ENCODE measurements around the gene HLA-DMA.

Gene HLA-DMA

DNA sequence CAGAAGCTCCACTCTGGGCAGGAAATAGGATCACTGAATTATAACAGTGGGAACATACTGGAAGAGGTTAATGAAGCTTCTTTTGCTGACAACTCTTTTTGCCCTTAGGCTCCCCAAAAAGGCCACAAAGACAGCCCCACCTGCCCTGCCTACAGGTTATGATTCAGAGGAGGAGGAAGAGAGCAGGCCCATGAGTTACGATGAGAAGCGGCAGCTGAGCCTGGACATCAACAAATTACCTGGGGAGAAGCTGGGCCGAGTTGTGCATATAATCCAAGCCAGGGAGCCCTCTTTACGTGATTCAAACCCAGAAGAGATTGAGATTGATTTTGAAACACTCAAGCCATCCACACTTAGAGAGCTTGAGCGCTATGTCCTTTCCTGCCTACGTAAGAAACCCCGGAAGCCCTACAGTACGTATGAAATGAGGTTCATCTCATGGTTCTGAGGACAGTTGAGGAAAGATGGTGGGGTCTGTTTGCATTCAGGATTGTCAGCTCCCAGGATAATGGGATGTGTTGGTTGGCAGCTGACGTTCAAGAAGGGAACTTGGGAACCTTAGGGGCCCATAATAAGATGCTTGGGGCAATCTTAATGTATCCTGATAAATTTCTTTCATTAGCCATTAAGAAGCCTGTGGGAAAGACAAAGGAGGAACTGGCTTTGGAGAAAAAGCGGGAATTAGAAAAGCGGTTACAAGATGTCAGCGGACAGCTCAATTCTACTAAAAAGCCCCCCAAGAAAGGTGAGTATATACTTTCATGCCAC lies 27.0 kb upstream of the HLA-DMA start:
- H3K27ac ChIP-seq = peak overlapping the region; percentile 100

DNA sequence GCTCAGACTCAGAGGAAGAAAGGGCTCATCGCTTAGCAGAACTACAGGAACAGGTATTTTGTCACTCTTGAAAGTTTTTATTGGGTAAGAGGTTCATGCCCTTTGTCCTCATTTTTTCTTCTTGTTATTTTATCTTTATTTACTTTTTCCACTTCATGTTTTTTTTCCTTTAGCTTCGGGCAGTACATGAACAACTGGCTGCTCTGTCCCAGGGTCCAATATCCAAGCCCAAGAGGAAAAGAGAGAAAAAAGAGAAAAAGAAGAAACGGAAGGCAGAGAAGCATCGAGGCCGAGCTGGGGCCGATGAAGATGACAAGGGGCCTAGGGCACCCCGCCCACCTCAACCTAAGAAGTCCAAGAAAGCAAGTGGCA lies 25.0 kb upstream of the HLA-DMA start:
- H3K27ac ChIP-seq = peak overlapping the region; percentile 100
- no peak for TF ChIP-seq ZFX (IDR thresholded peaks at IDR 0.05; ENCODE audit: borderline replicate concordance)
- TF ChIP-seq CTCF (IDR thresholded peaks at IDR 0.05) = no peak

More for the DNA sequence above, 27.0 kb upstream of the HLA-DMA start:
- TF ChIP-seq CTCF (IDR thresholded peaks at IDR 0.05) (no peak), ZFX (IDR thresholded peaks at IDR 0.05; ENCODE audit: borderline replicate concordance) (no peak)

GRCh38 chr6:32977272-32977952 lies 24.5 kb upstream of the HLA-DMA start:
- peak overlapping the region; percentile 100 for H3K27ac ChIP-seq
- TF ChIP-seq ZFX (IDR thresholded peaks at IDR 0.05; ENCODE audit: borderline replicate concordance) (no peak), CTCF (IDR thresholded peaks at IDR 0.05) (no peak)

- TF ChIP-seq ZFX (IDR thresholded peaks at IDR 0.05; ENCODE audit: borderline replicate concordance) (no peak), CTCF (IDR thresholded peaks at IDR 0.05) (no peak)
- peak overlapping the region; percentile 100 for H3K27ac ChIP-seq
These were observed 23.6 kb upstream of the HLA-DMA start for GRCh38 chr6:32976334-32977069.

- H3K27ac ChIP-seq = peak overlapping the region; percentile 100
- TF ChIP-seq ZFX (IDR thresholded peaks at IDR 0.05; ENCODE audit: borderline replicate concordance) = no peak
- TF ChIP-seq CTCF (IDR thresholded peaks at IDR 0.05) = no peak
These were observed 23.0 kb upstream of the HLA-DMA start for GRCh38 chr6:32975886-32976285.

- no peak for TF ChIP-seq CTCF (IDR thresholded peaks at IDR 0.05)
- TF ChIP-seq ZFX (IDR thresholded peaks at IDR 0.05; ENCODE audit: borderline replicate concordance) = no peak
- H3K27ac ChIP-seq = peak overlapping the region; percentile 100
These were observed 21.8 kb upstream of the HLA-DMA start for GRCh38 chr6:32974541-32975308.

Data from 22Rv1 (cell line).